Keratinocyte (primary cell): ENCODE measurements around the gene TBC1D13. TPM values are rescaled to one million over a fixed set of nuclear protein-coding genes. Genes with fewer than 3 reads are reported as not detected.

Experiments
- DNase-seq: peaks from one replicate; pipeline ENCODE4 v3.0.0-alpha.2; 2011; ENCODE audit warnings: low read depth, missing footprints, low spot score
- FAIRE-seq: peaks from 2 replicates; lab custom pipeline; 2011; peaks lifted over from hg19 to GRCh38; lab: Jason Lieb, UNC
- H2AFZ ChIP-seq: 2 replicates; pipeline ENCODE4 v1.6.0; 2012; ENCODE audit warnings: low read length, control low read depth, inconsistent platforms; ENCODE audit not compliant: control insufficient read depth
- H3K27ac ChIP-seq: 2 replicates; pipeline ENCODE4 v1.5.1; 2011; ENCODE audit warnings: low read length; ENCODE audit not compliant: control insufficient read depth, insufficient read depth
- H3K27me3 ChIP-seq: 3 replicates; pipeline ENCODE4 v1.6.0; 2011; ENCODE audit warnings: low read length; ENCODE audit not compliant: control insufficient read depth, insufficient read depth; ENCODE audit errors: extremely low read depth
- H3K36me3 ChIP-seq, 2 experiments: 2 replicates in 1 of 2; 3 replicates in 1 of 2; pipeline ENCODE4 v1.5.1; 2011; ENCODE audit warnings: low read length in 2 of 2, mild to moderate bottlenecking in 1 of 2; ENCODE audit not compliant: control insufficient read depth in 2 of 2, insufficient read depth in 2 of 2; ENCODE audit errors: extremely low read depth in 1 of 2
- H3K4me1 ChIP-seq: 3 replicates; pipeline ENCODE4 v1.5.1; 2011; ENCODE audit warnings: low read length; ENCODE audit not compliant: control insufficient read depth, insufficient read depth; ENCODE audit errors: extremely low read depth
- H3K4me2 ChIP-seq: 3 replicates; pipeline ENCODE4 v1.6.0; 2011; ENCODE audit warnings: low read depth, low read length; ENCODE audit not compliant: control insufficient read depth, insufficient read depth; ENCODE audit errors: extremely low read depth
- H3K4me3 ChIP-seq, 3 experiments: fragments of 200-600 bp in 1 of 3; sonication (generic) in 1 of 3; 2 replicates in 2 of 3; 3 replicates in 1 of 3; pipeline ENCODE4 v1.5.1; 2011 to 2016; ENCODE audit warnings: low read length in 3 of 3, mild to moderate bottlenecking in 3 of 3, control low read depth in 2 of 3, inconsistent platforms in 1 of 3, low read depth in 1 of 3, mixed read lengths in 1 of 3, mixed run types in 1 of 3, moderate library complexity in 1 of 3; ENCODE audit not compliant: control insufficient read depth in 2 of 3, insufficient read depth in 2 of 3; ENCODE audit errors: extremely low read depth in 1 of 3
- H3K79me2 ChIP-seq: 2 replicates; pipeline ENCODE4 v1.6.0; 2012; ENCODE audit warnings: low read length; ENCODE audit not compliant: control insufficient read depth, insufficient read depth
- H3K9ac ChIP-seq: 3 replicates; pipeline ENCODE4 v1.6.0; 2011; ENCODE audit warnings: low read length; ENCODE audit not compliant: control insufficient read depth, insufficient read depth; ENCODE audit errors: extremely low read depth
- H3K9me1 ChIP-seq: 3 replicates; pipeline ENCODE4 v1.6.0; 2011; ENCODE audit warnings: low read length; ENCODE audit not compliant: control insufficient read depth, insufficient read depth; ENCODE audit errors: extremely low read depth
- H3K9me3 ChIP-seq: 2 replicates; pipeline ENCODE4 v1.5.1; 2012; ENCODE audit warnings: low read depth, low read length; ENCODE audit not compliant: control insufficient read depth
- H4K20me1 ChIP-seq: 3 replicates; pipeline ENCODE4 v1.6.0; 2011; ENCODE audit warnings: low read length; ENCODE audit not compliant: control insufficient read depth, insufficient read depth; ENCODE audit errors: extremely low read depth
- CTCF ChIP-seq, 3 experiments: IDR thresholded peaks in 1 of 3; conservative IDR thresholded peaks in 1 of 3; optimal IDR thresholded peaks in 1 of 3; 2 replicates in 2 of 3; 3 replicates in 1 of 3; pipeline versions ENCODE3 to v1.5.1; 2011; ENCODE audit warnings: low read length in 3 of 3, mild to moderate bottlenecking in 3 of 3, moderate library complexity in 2 of 3, control low read depth in 1 of 3, inconsistent platforms in 1 of 3; ENCODE audit not compliant: insufficient read depth in 2 of 3; ENCODE audit errors: extremely low read depth in 1 of 3
- EZH2 ChIP-seq: IDR thresholded peaks from one replicate; pipeline ENCODE4 v1.6.1; 2012; ENCODE audit warnings: inconsistent platforms, mild to moderate bottlenecking, low read length, moderate library complexity
- dilution Hi-C: fragments of 300-500 bp; cut with MboI; formaldehyde crosslinking; loops from one replicate; pipeline ENCODE4 v1.7.0; 2020; ENCODE audit warnings: low sequenced_read_pairs; ENCODE audit not compliant: extremely low pct_ligation_motif_present
- polyA plus RNA-seq, 5 experiments: library from polyadenylated mRNA; depleted of rRNA in 3 of 5; stranded (reverse) in 3 of 5; stranded (forward) in 1 of 5; unstranded in 1 of 5; fragments of >200 nt; gene quantifications; 1 replicate in 1 of 5; 2 replicates in 3 of 5; 3 replicates in 1 of 5; pipeline versions ENCODE4 v1.2.1 to v1.2.3, GENCODE V29; 2011 to 2012; ENCODE audit warnings: missing spikeins in 2 of 5, low read depth in 1 of 5, low replicate concordance in 1 of 5

TBC1D13 gene
- polyA plus RNA-seq, 1 donor (not counting 4 experiments of a cell fraction or from before 2014, with no cell fraction given), result 12.8 TPM

- no peaks in the 10 kb centered on the region for H3K27me3 ChIP-seq
- no peak for DNase-seq
- peak; percentile 79 for FAIRE-seq
- no peak overlapping the region for H3K9ac ChIP-seq
- no peak overlapping the region for H3K27ac ChIP-seq
- peak overlapping the region; percentile 96 for H3K4me2 ChIP-seq
- dilution Hi-C loops, result no loop called here
- H3K9me1 ChIP-seq, result no peaks in the 10 kb centered on the region
- H3K4me3 ChIP-seq, result peak overlapping the region; percentile 58 to 70 (median 68)
- peaks cover 7% of the 10 kb centered on the region for H4K20me1 ChIP-seq
- H2AFZ ChIP-seq, result no peak overlapping the region
- TF ChIP-seq EZH2 (no peak), CTCF (optimal IDR thresholded peaks at IDR 0.05 in 1 of 3, IDR thresholded peaks at IDR 0.05 in 1 of 3, conservative IDR thresholded peaks at IDR 0.05 in 1 of 3; ENCODE audit: extremely low read depth in 1 of 3, insufficient read depth in 2 of 3, low read length in 3 of 3) (no peak)
- H3K4me1 ChIP-seq, result peaks cover 11% of the 10 kb centered on the region
- H3K9me3 ChIP-seq, result no peaks in the 10 kb centered on the region
- H3K79me2 ChIP-seq, result no peaks in the 10 kb centered on the region
- peaks cover 20 to 36% of the 10 kb centered on the region in 2 experiments for H3K36me3 ChIP-seq
Observed at GRCh38 chr9:128819716-128820664, 32.9 kb downstream of the TBC1D13 start.

- H3K79me2 ChIP-seq, result no peaks in the 10 kb centered on the region
- no peak overlapping the region for H3K4me3 ChIP-seq
- H3K36me3 ChIP-seq, result peaks cover 24 to 40% of the 10 kb centered on the region in 2 experiments
- peaks cover 11% of the 10 kb centered on the region for H3K4me1 ChIP-seq
- TF ChIP-seq EZH2 (no peak), CTCF (optimal IDR thresholded peaks at IDR 0.05 in 1 of 3, IDR thresholded peaks at IDR 0.05 in 1 of 3, conservative IDR thresholded peaks at IDR 0.05 in 1 of 3; ENCODE audit: extremely low read depth in 1 of 3, insufficient read depth in 2 of 3, low read length in 3 of 3) (no peak)
- dilution Hi-C loops, result no loop called here
- no peak for FAIRE-seq
- no peak overlapping the region for H3K9ac ChIP-seq
- DNase-seq, result no peak
- H3K27ac ChIP-seq, result no peak overlapping the region
- peaks cover 7% of the 10 kb centered on the region for H4K20me1 ChIP-seq
- no peaks in the 10 kb centered on the region for H3K27me3 ChIP-seq
- H3K9me1 ChIP-seq, result no peaks in the 10 kb centered on the region
- H2AFZ ChIP-seq, result no peak overlapping the region
- no peaks in the 10 kb centered on the region for H3K9me3 ChIP-seq
- no peak overlapping the region for H3K4me2 ChIP-seq
Observed at GRCh38 chr9:128820665-128821583, 33.9 kb downstream of the TBC1D13 start.
